Activated CD8-positive, alpha-beta memory T cell treated with anti-CD3 and anti-CD28 coated beads, Interleukin-2, amount 50 U/mL, for 1 hour (primary cell): ENCODE measurements around the gene CD33.

Source experiments
- DNase-seq: peaks from one replicate; pipeline ENCODE4 v3.0.0-alpha.2; 2020; ENCODE audit errors: extremely low read depth

Gene CD33

DNA sequence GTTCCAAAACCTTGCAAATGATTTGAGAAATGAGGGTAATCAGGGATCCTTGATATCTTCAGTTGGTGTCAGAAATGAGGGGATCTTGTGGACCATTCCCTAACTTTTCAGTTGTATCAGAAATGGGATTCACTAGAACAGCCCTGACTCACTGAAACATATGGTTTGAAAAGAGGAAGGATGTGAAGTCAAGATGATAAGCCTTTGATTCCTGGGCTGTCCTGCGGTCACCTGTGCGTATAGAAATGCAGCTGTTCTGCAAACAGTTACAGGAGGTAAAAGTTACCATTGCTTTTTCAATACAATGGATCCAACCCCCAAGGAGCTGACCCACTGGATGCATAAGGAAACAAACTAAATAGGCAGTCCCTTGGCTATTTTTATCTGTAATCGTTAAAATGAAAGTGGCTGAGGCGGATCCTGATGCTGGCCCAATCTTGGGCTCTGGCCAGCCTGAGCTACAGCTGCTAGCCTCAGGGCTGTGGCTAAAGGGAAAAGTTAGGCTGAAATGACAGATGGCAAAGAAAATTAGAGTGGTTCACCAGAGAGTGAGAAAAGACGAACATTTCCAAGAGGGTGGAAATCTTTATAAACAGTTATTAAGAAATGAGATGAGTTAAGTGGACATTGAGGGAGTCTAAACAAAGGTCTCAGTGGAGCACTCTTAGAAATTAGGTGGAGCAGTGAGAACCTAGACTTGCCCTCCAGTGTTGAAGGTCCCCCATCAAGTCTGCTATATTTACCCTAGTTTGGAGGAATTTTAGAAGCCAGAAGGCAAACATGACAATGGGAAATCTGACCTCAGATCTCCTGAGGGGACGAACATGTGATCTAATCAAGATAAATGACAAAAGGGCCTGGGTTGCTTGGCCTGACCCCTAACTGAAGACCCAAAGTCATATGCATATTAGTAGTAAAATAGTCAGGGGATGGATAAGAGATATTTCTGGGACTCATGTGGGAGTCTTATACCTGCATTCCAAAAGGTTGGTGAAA lies 33.6 kb downstream of the CD33 start:
- no peak for DNase-seq

DNA sequence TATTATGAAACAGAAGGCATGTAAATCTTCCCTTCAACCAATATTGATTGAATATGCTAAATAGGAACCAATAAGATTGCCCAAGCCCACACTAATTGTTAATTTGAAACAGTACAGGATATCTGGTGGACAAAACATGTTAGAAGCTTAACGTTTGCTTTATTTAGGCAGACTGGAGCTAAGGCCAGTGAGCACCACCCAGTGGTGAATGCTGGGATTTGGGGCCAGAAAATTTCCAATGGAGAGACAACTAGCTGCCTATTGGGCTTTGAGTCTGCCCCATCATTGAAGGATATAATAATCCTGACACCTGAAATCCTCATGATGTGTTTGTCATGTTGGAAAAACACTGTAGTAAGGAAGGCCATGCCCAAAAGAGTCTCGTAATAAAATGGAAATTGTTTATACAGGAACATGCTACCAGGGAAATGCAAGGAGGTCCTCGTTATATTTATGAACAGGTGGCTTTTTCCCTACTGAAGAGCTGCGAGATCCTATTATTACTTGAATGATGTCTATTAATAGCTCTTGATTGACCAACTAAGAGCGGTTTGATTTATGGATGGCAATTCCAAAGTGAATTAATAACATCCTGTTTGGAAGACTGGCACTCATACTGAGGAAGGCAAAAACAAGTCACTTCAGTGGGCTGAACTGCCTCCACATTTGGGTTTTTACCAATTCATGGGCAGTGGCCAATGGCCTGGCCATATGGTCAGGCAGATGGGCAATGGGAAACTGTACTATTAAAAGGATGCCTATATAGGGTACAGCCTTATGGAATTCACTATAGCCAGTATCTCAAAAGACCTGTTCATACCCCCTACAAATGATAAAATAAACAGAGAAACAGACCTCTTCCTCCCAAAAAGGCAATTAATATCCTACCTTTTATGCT lies 34.7 kb downstream of the CD33 start:
- DNase-seq: no peak

DNA sequence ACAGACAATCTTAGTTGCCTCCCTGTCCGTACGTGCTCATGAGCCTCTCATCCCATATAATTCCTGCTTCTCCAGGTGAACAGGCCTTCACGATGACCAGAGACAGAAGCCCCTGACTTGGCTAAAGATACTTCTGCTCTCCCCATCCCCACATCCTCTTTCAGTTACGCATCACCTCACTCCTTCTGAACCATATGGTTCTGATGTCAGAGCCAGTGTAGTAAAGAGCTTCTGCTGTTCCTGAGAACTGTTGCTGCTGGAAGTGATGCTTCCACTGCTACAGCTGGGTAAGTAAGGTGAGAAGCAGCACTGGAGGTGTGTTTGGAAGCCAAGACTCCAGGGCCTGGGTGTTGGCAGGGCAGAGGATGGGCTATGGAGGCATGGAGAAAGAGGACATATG lies 38.9 kb downstream of the CD33 start:
- no peak for DNase-seq

DNA sequence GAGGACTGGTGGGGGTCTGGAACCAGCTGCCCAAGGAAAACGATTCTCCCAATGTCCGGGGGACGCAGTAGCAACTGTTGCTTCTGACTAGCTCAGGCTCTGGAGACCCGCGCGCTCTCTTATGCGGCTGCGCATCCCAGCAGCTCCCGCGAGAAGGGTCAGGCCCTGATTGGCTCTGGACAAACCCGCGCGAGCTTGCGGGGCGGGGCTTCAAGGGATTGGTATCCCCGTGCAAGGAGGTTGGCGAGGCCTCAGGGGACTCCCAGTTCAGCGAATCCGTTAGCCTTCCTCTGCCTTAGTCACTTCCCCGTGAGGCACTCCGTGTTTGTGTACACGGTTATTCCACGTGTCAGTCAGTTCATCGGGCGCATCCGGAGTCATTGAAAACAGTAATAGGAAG lies 46.2 kb downstream of the CD33 start:
- no peak for DNase-seq

DNA sequence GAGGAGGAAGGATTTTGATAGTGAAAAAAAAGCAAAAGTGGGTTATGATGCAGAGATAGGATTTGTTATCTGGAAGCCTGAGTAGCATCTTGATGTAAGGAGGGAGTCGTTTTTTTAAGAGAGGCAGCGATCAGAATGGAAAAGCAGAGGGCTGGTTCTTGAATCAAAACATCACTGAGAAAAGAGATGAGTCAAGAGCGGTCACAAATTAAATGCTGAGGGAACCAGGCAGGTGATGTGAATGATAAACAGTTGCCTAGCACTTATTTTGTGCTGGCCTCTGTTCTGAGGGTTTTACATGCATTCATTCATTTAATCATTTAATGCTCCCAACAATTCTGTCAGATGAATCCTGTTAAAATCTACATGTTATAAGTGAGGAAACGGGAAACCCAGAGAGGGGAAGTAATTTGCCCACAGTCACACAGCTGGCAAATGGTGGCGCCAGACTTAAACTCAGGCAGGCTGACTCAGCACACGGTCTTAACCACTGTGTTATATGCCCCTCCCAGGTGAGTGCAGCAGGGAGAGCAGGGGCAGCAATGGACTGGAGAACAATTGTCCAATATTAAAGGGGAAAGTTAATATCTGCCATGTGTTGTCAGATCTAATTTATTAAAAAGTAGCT lies 47.4 kb downstream of the CD33 start:
- DNase-seq: peak; percentile 8

DNA sequence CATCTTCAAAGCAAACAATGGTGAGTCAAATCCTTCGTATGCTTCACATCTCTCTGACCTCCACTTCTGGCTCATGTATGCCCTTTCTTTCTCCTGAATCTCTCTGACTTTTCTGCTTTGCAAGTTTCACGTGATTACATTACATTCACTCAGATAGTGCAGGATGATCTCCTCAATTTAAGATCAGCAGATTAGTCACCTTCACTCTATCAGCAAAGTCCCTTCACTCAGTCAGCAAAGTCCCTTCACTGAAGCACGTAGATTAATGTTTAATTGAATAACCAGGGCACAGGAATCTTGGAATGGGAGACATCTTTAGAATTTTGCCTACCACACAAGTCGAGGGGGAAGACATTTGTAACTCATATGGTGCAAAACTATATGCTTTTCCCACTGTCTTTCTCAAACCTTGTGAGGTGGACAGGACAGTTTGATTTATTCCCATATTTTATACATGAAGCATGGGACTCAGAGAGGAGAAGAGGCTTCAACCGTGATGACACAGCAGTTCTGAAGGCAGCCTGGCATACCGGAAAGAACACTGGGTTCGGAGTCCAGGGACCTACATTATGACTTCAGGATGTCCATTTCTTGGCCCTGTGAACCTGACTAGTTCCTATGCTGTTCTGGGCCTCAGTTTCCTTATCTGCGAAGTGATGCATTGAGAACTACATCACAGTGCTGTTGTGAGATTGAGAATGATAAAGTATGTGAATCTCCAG lies 49.3 kb downstream of the CD33 start:
- no peak for DNase-seq

DNA sequence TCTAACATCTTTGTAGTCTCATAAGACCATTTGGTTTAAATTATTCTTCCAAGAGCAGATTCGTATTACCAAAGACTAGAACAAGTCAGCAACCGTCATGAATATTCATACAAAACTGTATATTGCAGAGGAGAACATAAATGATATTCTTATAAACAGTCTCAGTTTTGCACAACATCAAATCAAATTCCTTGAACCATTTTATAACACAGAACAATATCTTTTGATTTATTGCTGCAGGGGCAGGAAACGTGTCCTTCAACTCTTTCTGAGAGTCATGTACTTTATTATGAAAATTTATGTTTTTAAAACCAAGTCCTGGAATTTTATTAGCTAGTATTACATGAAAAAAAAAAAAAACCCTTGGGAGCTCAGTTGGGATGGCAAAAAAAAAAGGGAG lies 52.2 kb downstream of the CD33 start:
- DNase-seq: no peak

DNA sequence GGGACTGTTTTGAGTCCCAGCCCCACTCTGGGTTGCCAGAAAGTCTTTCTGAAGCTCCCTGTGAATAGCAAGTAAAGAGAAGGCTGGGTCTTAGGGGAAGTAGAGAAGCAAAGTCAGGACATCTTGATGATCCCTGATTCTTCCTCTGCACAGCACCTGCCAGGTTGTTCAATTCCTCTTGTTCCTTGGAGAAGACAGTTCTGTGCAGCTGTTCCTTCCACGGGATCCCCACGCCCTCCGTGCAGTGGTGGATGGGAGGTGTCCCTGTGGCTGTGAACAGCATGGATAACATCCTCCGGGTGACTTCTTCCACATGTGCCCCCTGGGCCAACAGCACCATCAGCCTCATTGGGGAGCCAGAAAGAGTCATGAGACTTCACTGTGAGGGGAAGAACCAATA lies 57.5 kb downstream of the CD33 start:
- no peak for DNase-seq

DNA sequence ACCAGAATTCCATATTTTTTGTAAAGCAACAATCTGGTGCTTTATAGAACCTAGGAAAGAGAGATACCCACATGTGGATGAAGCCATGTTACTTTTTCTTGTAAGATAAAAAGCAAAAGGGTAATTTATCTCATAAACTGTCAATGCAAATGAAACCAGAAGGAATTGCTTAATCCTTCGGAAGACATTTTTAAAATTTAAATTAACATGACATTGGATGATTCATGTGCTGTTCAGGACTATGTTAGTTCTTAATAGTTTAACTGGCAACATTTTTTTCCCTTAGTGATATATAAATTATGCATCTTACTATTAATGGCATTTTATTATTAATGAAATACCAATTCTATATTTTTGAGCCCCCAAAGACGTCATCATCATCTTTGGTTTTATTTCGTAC lies 60.8 kb downstream of the CD33 start:
- DNase-seq: no peak
